Karpas-422 (cell line): ENCODE data around the gene SETD1B. TPM values are rescaled to one million over a fixed set of nuclear protein-coding genes. Genes with fewer than 3 reads are reported as not detected.

Source experiments
- DNase-seq: peaks from one replicate; pipeline ENCODE4 v3.0.0-alpha.2; 2015
- H2AFZ ChIP-seq: fragments of 200-600 bp; sonication (generic); 2 replicates; pipeline ENCODE4 v1.6.1; 2014; ENCODE audit warnings: antibody characterized with exemption, low read length, mixed read lengths
- H3K27ac ChIP-seq: fragments of 200-600 bp; sonication (generic); 2 replicates; pipeline ENCODE4 v1.5.1; 2014; ENCODE audit warnings: mild to moderate bottlenecking, low read length, moderate library complexity
- H3K27me3 ChIP-seq: fragments of 200-600 bp; sonication (generic); 2 replicates; pipeline ENCODE4 v1.6.1; 2014; ENCODE audit warnings: low read length, mixed read lengths
- H3K36me3 ChIP-seq: fragments of 200-600 bp; sonication (generic); 2 replicates; pipeline ENCODE4 v1.6.1; 2014; ENCODE audit warnings: low read length, mixed read lengths; ENCODE audit not compliant: insufficient read depth
- H3K4me1 ChIP-seq: fragments of 200-600 bp; sonication (generic); 2 replicates; pipeline ENCODE4 v1.6.1; 2014; ENCODE audit warnings: mild to moderate bottlenecking, low read length, mixed read lengths
- H3K4me2 ChIP-seq: fragments of 200-600 bp; sonication (generic); 2 replicates; pipeline ENCODE4 v1.6.1; 2014; ENCODE audit warnings: low read length, low read depth, mild to moderate bottlenecking; ENCODE audit not compliant: poor library complexity, severe bottlenecking
- H3K4me3 ChIP-seq: fragments of 200-600 bp; sonication (generic); 2 replicates; pipeline ENCODE4 v1.5.1; 2014; ENCODE audit warnings: mild to moderate bottlenecking, antibody characterized with exemption, low read length, mixed read lengths
- H3K79me2 ChIP-seq: fragments of 200-600 bp; sonication (generic); 2 replicates; pipeline ENCODE4 v1.6.1; 2014; ENCODE audit warnings: mild to moderate bottlenecking, low read length, mixed read lengths
- H3K9ac ChIP-seq: fragments of 200-600 bp; sonication (generic); 2 replicates; pipeline ENCODE4 v1.6.0; 2014; ENCODE audit warnings: low read length
- H3K9me2 ChIP-seq: fragments of 200-600 bp; sonication (generic), shearing (Covaris generic); replicated peaks from 2 replicates; pipeline ENCODE4 v1.6.0; 2014; ENCODE audit warnings: mild to moderate bottlenecking, low read length, moderate library complexity; ENCODE audit not compliant: insufficient read depth
- H3K9me3 ChIP-seq: fragments of 300-700, 200-600 bp; sonication (generic); 2 replicates; pipeline ENCODE4 v1.6.1; 2014; ENCODE audit warnings: low read length, mixed read lengths
- H4K20me1 ChIP-seq: fragments of 200-600 bp; sonication (generic); 2 replicates; pipeline ENCODE4 v1.6.1; 2014; ENCODE audit warnings: mild to moderate bottlenecking, antibody characterized with exemption, low read length, low read depth; ENCODE audit not compliant: insufficient read depth
- total RNA-seq: library from RNA; depleted of rRNA; stranded (reverse); fragments of >200 nt; shearing (Covaris generic); gene quantifications from 2 replicates; pipeline ENCODE4 v1.2.3, GENCODE V29; 2014; ENCODE audit warnings: low replicate concordance

The SETD1B gene
- total RNA-seq, 1 experiment from 2014 or later: 2.1 TPM

GRCh38 chr12:121767525-121768016 is 36.2 kb upstream of the SETD1B start:
- Histone ChIP-seq H3K27ac (no peak overlapping the region), H3K4me2 (no peak overlapping the region), H2AFZ (no peak overlapping the region), H3K4me1 (no peaks in the 10 kb centered on the region), H3K9ac (no peak overlapping the region), H3K9me3 (no peaks in the 10 kb centered on the region), H3K27me3 (no peaks in the 10 kb centered on the region), H3K9me2 (no peaks in the 10 kb centered on the region), H3K4me3 (no peak overlapping the region), H3K36me3 (no peaks in the 10 kb centered on the region), H3K79me2 (no peaks in the 10 kb centered on the region), H4K20me1 (no peaks in the 10 kb centered on the region)
- no peak for DNase-seq

DNA sequence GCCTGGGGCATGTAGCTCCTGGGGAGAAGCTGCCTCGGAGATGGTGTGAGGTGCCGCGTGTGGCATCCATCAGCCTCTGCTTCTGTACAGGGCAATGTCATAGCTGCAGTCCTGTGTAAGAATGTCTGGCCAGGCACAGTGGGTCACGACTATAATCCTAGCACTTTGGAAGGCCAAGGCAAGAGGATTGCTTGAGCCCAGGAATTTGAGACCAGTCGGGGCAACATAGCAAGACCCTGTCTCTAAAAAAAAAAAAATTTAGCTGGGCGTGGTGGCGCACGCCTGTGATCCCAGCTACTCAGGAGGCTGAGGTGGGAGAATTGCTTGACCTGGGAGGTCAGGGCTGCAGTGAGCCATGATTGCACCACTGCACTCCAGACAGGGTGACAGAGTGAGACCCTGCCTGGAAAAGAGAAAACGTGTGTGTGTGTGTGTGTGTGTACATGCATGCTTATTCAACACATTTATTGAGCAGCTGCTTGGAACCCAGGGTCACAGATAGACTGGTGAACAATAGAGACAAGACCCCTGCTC is 34.4 kb upstream of the SETD1B start:
- DNase-seq: no peak
- Histone ChIP-seq H3K27me3 (no peaks in the 10 kb centered on the region), H3K9me3 (no peaks in the 10 kb centered on the region), H4K20me1 (no peaks in the 10 kb centered on the region), H3K9me2 (no peaks in the 10 kb centered on the region), H3K27ac (no peak overlapping the region), H3K4me1 (peaks cover 5% of the 10 kb centered on the region), H3K79me2 (no peaks in the 10 kb centered on the region), H3K4me2 (no peak overlapping the region), H2AFZ (no peak overlapping the region), H3K4me3 (no peak overlapping the region), H3K9ac (no peak overlapping the region), H3K36me3 (no peaks in the 10 kb centered on the region)

- no peaks in the 10 kb centered on the region for H3K79me2 ChIP-seq
Measured at GRCh38 chr12:121769831-121770301, 33.9 kb upstream of the SETD1B start.

GRCh38 chr12:121770388-121770787 is 33.4 kb upstream of the SETD1B start:
- Histone ChIP-seq H3K9ac (no peak overlapping the region), H2AFZ (no peak overlapping the region), H3K4me1 (peaks cover 5% of the 10 kb centered on the region), H3K36me3 (no peaks in the 10 kb centered on the region), H3K9me3 (no peaks in the 10 kb centered on the region), H3K27me3 (no peaks in the 10 kb centered on the region), H3K9me2 (no peaks in the 10 kb centered on the region), H3K4me2 (no peak overlapping the region), H4K20me1 (no peaks in the 10 kb centered on the region), H3K27ac (no peak overlapping the region), H3K79me2 (no peaks in the 10 kb centered on the region), H3K4me3 (no peak overlapping the region)
- DNase-seq: no peak

More at GRCh38 chr12:121769831-121770301, 33.9 kb upstream of the SETD1B start:
- Histone ChIP-seq H3K9me3 (no peaks in the 10 kb centered on the region), H3K36me3 (no peaks in the 10 kb centered on the region), H3K4me1 (peaks cover 5% of the 10 kb centered on the region), H3K4me2 (no peak overlapping the region), H3K4me3 (no peak overlapping the region), H2AFZ (no peak overlapping the region), H3K27ac (no peak overlapping the region), H4K20me1 (no peaks in the 10 kb centered on the region), H3K9me2 (no peaks in the 10 kb centered on the region), H3K9ac (no peak overlapping the region), H3K27me3 (no peaks in the 10 kb centered on the region)
- DNase-seq: no peak

DNA sequence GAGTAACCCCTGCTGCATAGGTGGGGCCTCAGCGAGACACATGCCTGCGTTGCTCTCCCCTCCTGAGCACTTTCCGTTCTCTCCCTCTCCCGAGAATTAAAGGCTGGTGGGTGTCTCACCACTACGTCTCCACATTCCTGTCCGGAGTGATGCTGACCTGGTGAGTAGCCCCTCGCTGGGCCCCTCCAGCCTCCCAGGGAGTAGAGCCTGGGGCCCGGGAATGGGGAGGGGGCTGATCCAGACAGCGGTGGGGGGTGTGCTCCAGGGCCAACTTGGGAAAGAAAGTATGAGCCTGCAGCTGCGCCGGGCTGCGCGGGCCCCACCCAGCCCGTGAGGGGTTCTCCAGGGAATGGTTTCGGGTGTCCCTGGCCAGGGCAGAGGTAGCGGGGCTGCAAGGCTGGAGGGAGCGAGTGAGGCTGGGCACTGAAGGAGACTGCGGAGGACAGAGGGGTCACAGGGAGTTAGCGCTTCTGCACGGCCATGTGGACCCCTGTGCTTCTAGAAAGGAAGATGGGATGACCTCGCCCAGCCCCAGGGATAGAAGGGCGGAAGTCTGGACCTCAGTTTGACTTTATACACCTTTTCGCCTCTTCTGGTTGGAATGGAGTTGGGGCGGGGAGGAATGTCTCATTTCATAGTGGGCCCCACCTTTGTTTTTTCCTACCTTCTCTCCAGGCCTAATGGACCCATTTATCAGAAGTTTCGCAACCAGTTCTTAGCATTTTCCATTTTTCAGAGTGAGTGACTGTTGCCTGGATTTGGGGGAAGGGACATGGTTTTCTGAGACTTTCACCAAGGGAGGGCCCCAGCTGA is 32.8 kb upstream of the SETD1B start:
- no peaks in the 10 kb centered on the region for H3K36me3 ChIP-seq
- no peak overlapping the region for H3K9ac ChIP-seq
- no peaks in the 10 kb centered on the region for H3K9me2 ChIP-seq
- no peaks in the 10 kb centered on the region for H4K20me1 ChIP-seq
- no peak for DNase-seq
- no peaks in the 10 kb centered on the region for H3K79me2 ChIP-seq
- no peaks in the 10 kb centered on the region for H3K27me3 ChIP-seq
- no peak overlapping the region for H3K4me2 ChIP-seq
- H3K4me3 ChIP-seq: no peak overlapping the region
- H3K9me3 ChIP-seq: no peaks in the 10 kb centered on the region
- no peak overlapping the region for H2AFZ ChIP-seq
- no peak overlapping the region for H3K27ac ChIP-seq
- H3K4me1 ChIP-seq: peaks cover 5% of the 10 kb centered on the region

GRCh38 chr12:121773011-121773777 is 30.6 kb upstream of the SETD1B start:
- Histone ChIP-seq H3K79me2 (no peaks in the 10 kb centered on the region), H3K9me2 (no peaks in the 10 kb centered on the region), H3K27me3 (no peaks in the 10 kb centered on the region), H3K27ac (no peak overlapping the region), H2AFZ (peak overlapping the region; percentile 10), H3K36me3 (no peaks in the 10 kb centered on the region), H3K9me3 (no peaks in the 10 kb centered on the region), H3K9ac (no peak overlapping the region), H4K20me1 (no peaks in the 10 kb centered on the region), H3K4me3 (no peak overlapping the region), H3K4me1 (peaks cover 8% of the 10 kb centered on the region), H3K4me2 (no peak overlapping the region)
- peak; percentile 93 for DNase-seq

DNA sequence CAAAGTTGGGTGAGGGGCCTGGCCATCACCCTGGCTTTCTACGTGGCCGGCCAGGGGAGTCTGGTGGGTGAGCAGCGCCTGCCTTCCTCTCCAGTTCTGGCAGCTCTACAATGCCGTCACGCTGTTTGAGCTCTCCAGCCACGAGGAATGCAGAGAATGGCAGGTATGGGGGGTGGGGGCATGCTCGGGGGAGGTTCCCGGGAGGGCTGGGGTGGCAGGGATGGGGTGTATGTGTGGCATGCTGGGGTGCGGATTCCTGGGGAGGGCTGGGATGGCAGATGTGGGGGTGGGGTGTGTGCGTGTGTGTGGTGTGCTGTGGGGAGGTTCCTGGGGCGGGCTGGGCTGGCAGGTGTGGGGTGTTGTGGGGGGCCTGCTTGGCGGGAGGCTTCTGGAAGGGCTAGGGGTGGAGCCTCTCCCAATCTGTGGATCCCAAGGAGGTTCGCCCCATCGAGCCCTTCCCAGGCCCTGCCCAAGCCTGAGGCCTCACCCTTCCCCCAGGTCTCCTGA is 28.8 kb upstream of the SETD1B start:
- Histone ChIP-seq H3K79me2 (no peaks in the 10 kb centered on the region), H3K4me3 (no peak overlapping the region), H3K27ac (no peak overlapping the region), H4K20me1 (no peaks in the 10 kb centered on the region), H3K9me2 (no peaks in the 10 kb centered on the region), H3K9me3 (no peaks in the 10 kb centered on the region), H3K36me3 (no peaks in the 10 kb centered on the region), H3K9ac (no peak overlapping the region), H2AFZ (no peak overlapping the region), H3K4me2 (no peak overlapping the region), H3K27me3 (no peaks in the 10 kb centered on the region), H3K4me1 (peaks cover 8% of the 10 kb centered on the region)
- no peak for DNase-seq

- DNase-seq: no peak
- Histone ChIP-seq H3K9ac (no peak overlapping the region), H3K9me2 (no peaks in the 10 kb centered on the region), H3K36me3 (no peaks in the 10 kb centered on the region), H2AFZ (no peak overlapping the region), H3K79me2 (no peaks in the 10 kb centered on the region), H4K20me1 (no peaks in the 10 kb centered on the region), H3K4me2 (no peak overlapping the region), H3K9me3 (no peaks in the 10 kb centered on the region), H3K27me3 (no peaks in the 10 kb centered on the region), H3K4me1 (peaks cover 8% of the 10 kb centered on the region), H3K4me3 (no peak overlapping the region), H3K27ac (no peak overlapping the region)
Measured at GRCh38 chr12:121775501-121775900, 28.3 kb upstream of the SETD1B start.
